DOHH2 (cell line): ENCODE data around the gene CCN5.

Experiments
- H3F3A ChIP-seq: fragments of 200-600 bp; sonication (generic), shearing (Covaris generic); 2 replicates; pipeline ENCODE4 v1.6.0; 2016; ENCODE audit warnings: antibody characterized with exemption, mild to moderate bottlenecking; ENCODE audit not compliant: control insufficient read depth, insufficient read depth
- H3K27ac ChIP-seq: fragments of 200-600 bp; sonication (generic); 2 replicates; pipeline ENCODE4 v1.5.1; 2014; ENCODE audit warnings: low read depth, mild to moderate bottlenecking, low read length, moderate library complexity
- H3K27me3 ChIP-seq: fragments of 200-600 bp; sonication (generic); 2 replicates; pipeline ENCODE4 v1.6.1; 2014; ENCODE audit warnings: mild to moderate bottlenecking, low read length, mixed read lengths; ENCODE audit not compliant: control insufficient read depth
- H3K36me3 ChIP-seq: fragments of 200-600 bp; sonication (generic); 2 replicates; pipeline ENCODE4 v1.6.1; 2014; ENCODE audit warnings: mild to moderate bottlenecking, low read length, moderate library complexity, mixed read lengths; ENCODE audit not compliant: control insufficient read depth
- H3K4me1 ChIP-seq: fragments of 200-600 bp; sonication (generic); 2 replicates; pipeline ENCODE4 v1.6.1; 2014; ENCODE audit warnings: mild to moderate bottlenecking, low read length, mixed read lengths; ENCODE audit not compliant: control insufficient read depth
- H3K4me2 ChIP-seq: fragments of 200-600 bp; sonication (generic); 2 replicates; pipeline ENCODE4 v1.6.0; 2014; ENCODE audit warnings: mild to moderate bottlenecking, low read length, moderate library complexity
- H3K4me3 ChIP-seq: fragments of 200-600 bp; sonication (generic); 2 replicates; pipeline ENCODE4 v1.5.1; 2014; ENCODE audit warnings: mild to moderate bottlenecking, low read length, mixed read lengths
- H3K79me2 ChIP-seq: fragments of 200-600 bp; sonication (generic); 2 replicates; pipeline ENCODE4 v1.6.1; 2014; ENCODE audit warnings: mild to moderate bottlenecking, low read length, mixed read lengths; ENCODE audit not compliant: control insufficient read depth
- H3K9me2 ChIP-seq: fragments of 200-600 bp; sonication (generic); replicated peaks from 2 replicates; pipeline ENCODE4 v1.6.1; 2014; ENCODE audit warnings: mild to moderate bottlenecking, low read length, mixed read lengths; ENCODE audit not compliant: control insufficient read depth
- H3K9me3 ChIP-seq: fragments of 200-600 bp; sonication (generic); 2 replicates; pipeline ENCODE4 v1.6.1; 2014; ENCODE audit warnings: antibody characterized with exemption, low read length, mixed read lengths; ENCODE audit not compliant: control insufficient read depth, insufficient read depth
- H4K20me1 ChIP-seq: fragments of 200-600 bp; sonication (generic); 2 replicates; pipeline ENCODE4 v1.6.0; 2014; ENCODE audit warnings: low read depth, mild to moderate bottlenecking, antibody characterized with exemption, low read length, moderate library complexity; ENCODE audit not compliant: control insufficient read depth, insufficient read depth
- EZH2phosphoT487 ChIP-seq: fragments of 200-600 bp; sonication (generic); IDR thresholded peaks from 2 replicates; pipeline ENCODE4 v1.6.1; 2017; ENCODE audit warnings: borderline replicate concordance, mild to moderate bottlenecking, antibody characterized with exemption, low read length, moderate library complexity, mixed read lengths
- TF ChIP-seq, protein P1 (sequence below): fragments of 200-600 bp; sonication (generic); IDR thresholded peaks from one replicate; pipeline ENCODE4 v1.5.1; 2014; ENCODE audit warnings: antibody characterized with exemption, mild to moderate bottlenecking, low read depth, low read length; ENCODE audit not compliant: poor library complexity, severe bottlenecking

Gene CCN5

DNA sequence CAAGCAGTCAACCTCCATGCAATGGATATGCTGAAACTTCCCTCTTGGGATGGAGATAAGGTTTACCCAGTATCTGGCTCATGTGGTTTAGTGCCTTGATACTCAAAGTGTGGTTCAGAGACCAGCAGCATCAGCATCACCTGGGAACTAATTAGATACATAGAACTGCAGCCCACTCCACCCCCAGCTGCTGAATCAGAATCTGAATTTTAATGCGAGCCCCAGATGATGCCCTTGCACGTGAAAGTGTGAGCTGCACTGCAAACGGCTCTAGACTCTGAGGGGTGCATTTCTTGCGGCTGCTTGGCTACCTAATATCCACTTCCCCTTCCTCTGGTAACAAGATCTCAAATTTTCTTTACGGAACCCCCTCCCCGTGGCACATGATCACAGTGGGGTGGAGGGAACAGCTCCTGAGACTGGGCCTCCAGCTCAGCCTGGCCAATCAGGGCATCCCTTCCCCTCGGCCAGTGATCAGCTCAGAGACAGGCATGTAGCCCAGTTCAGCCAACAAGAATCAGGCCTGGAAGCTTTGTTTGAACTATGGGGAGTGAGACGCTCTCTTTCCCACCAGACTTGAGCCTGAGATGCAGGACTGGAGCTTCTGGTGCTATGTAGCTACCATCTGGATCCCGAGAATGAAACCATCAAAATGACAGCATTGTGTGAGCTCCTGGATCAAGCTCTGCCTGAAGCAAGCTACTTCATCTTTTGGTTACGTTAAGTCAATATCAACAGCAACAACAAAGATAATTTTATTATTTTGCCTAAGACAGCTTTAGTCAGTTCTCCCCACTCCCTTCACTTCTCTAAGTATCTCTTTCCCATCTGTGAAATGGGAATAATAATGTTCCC lies 43.3 kb downstream of the CCN5 start:
- H3K27ac ChIP-seq, result no peak overlapping the region
- no peaks in the 10 kb centered on the region for H3K4me1 ChIP-seq
- peaks cover 10% of the 10 kb centered on the region for H3K27me3 ChIP-seq
- no peak overlapping the region for H3K4me3 ChIP-seq
- H4K20me1 ChIP-seq, result no peaks in the 10 kb centered on the region
- no peaks in the 10 kb centered on the region for H3K36me3 ChIP-seq
- no peaks in the 10 kb centered on the region for H3K79me2 ChIP-seq
- no peak overlapping the region for H3K4me2 ChIP-seq
- no peaks in the 10 kb centered on the region for H3K9me2 ChIP-seq
- H3F3A ChIP-seq, result no peaks in the 10 kb centered on the region
- TF ChIP-seq EZH2phosphoT487, result no peak
- TF ChIP-seq, protein P1, sequence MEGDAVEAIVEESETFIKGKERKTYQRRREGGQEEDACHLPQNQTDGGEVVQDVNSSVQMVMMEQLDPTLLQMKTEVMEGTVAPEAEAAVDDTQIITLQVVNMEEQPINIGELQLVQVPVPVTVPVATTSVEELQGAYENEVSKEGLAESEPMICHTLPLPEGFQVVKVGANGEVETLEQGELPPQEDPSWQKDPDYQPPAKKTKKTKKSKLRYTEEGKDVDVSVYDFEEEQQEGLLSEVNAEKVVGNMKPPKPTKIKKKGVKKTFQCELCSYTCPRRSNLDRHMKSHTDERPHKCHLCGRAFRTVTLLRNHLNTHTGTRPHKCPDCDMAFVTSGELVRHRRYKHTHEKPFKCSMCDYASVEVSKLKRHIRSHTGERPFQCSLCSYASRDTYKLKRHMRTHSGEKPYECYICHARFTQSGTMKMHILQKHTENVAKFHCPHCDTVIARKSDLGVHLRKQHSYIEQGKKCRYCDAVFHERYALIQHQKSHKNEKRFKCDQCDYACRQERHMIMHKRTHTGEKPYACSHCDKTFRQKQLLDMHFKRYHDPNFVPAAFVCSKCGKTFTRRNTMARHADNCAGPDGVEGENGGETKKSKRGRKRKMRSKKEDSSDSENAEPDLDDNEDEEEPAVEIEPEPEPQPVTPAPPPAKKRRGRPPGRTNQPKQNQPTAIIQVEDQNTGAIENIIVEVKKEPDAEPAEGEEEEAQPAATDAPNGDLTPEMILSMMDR, result no peak
- H3K9me3 ChIP-seq, result no peaks in the 10 kb centered on the region

DNA sequence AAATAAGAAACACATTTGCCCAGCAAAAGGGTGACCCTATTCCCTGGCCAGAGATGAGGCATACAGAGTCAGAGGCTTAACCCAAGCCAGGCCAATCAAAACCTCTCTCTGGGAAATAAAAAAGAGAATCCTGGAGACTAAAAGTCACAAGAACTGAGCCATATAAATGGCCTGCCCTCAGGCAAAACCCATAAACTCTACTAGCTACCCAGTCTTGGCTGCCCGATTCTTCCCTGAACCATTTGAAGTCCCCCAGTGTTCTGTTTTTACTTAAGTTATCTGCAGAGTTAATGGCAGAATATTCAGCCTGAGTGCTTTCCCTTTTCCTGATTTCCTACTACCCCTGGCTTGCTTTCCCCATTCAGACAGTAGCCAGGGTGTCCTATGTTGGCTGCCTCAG lies 44.4 kb downstream of the CCN5 start:
- H3F3A ChIP-seq, result no peaks in the 10 kb centered on the region
- no peak overlapping the region for H3K4me2 ChIP-seq
- no peaks in the 10 kb centered on the region for H3K9me3 ChIP-seq
- no peaks in the 10 kb centered on the region for H3K79me2 ChIP-seq
- H4K20me1 ChIP-seq, result no peaks in the 10 kb centered on the region
- peaks cover 10% of the 10 kb centered on the region for H3K27me3 ChIP-seq
- H3K4me1 ChIP-seq, result no peaks in the 10 kb centered on the region
- no peak overlapping the region for H3K27ac ChIP-seq
- no peaks in the 10 kb centered on the region for H3K9me2 ChIP-seq
- H3K36me3 ChIP-seq, result no peaks in the 10 kb centered on the region
- TF ChIP-seq EZH2phosphoT487, result no peak
- TF ChIP-seq, protein P1, result no peak
- no peak overlapping the region for H3K4me3 ChIP-seq

DNA sequence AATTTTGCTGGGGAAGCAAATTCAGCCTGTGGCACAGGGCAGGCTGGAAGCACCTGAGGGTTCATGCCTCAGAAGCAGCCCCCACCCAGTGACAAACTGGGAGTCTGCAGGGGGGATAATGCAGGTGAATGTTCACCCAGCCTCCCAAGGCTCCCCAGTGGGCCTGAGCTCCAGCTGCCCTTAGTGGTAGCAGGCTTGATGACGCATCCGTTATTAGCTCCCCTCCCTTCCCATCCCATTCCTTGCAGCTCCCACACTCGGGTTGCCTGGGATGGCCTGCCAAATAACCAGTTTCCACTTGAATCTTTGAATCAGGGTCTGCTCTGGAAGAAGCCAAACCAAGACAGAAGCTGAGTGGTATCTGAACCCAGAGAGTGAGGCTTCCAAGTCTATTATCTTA lies 46.3 kb downstream of the CCN5 start:
- H3K4me2 ChIP-seq, result no peak overlapping the region
- H3K27ac ChIP-seq, result no peak overlapping the region
- H3K27me3 ChIP-seq, result peaks cover 10% of the 10 kb centered on the region
- no peaks in the 10 kb centered on the region for H3K9me3 ChIP-seq
- no peaks in the 10 kb centered on the region for H3K36me3 ChIP-seq
- H3F3A ChIP-seq, result no peaks in the 10 kb centered on the region
- H4K20me1 ChIP-seq, result no peaks in the 10 kb centered on the region
- H3K79me2 ChIP-seq, result no peaks in the 10 kb centered on the region
- H3K4me3 ChIP-seq, result no peak overlapping the region
- no peaks in the 10 kb centered on the region for H3K4me1 ChIP-seq
- TF ChIP-seq, protein P1, result no peak
- no peak for TF ChIP-seq EZH2phosphoT487
- no peaks in the 10 kb centered on the region for H3K9me2 ChIP-seq
